Erythroblast (primary cell): ENCODE data around the gene CHRM5.
A peak's percentile ranks its signal among the peaks of the same experiment; 100 is the strongest.

Experiments
- GATA1 ChIP-seq: IDR thresholded peaks from 2 replicates; pipeline ENCODE4 v1.6.1; 2011; ENCODE audit warnings: low read depth, mild to moderate bottlenecking, control low read depth, low read length, moderate library complexity
- POLR2A ChIP-seq: IDR thresholded peaks from 2 replicates; pipeline ENCODE4 v1.6.1; 2011; ENCODE audit warnings: mild to moderate bottlenecking, low read length

GRCh38 chr15:34102175-34102925, 134.1 kb downstream of the CHRM5 start:
- peak; percentile 40 for TF ChIP-seq POLR2A
- TF ChIP-seq GATA1: no peak
